HG03196 (cell line): ENCODE results near the gene CD164L2.
"Not testable (repeated sequence)": the region's sequence is repeated elsewhere in the genome, so short reads cannot be mapped to it uniquely, and the experiment has no call there.

ENCODE experiments used
- ATAC-seq: cut with Tn5 transposase; IDR thresholded peaks from one replicate; pipeline ENCODE4 v1.9.1; 2021; ENCODE audit not compliant: unreplicated experiment

The CD164L2 gene

GRCh38 chr1:27383039-27383605, at the start of gene CD164L2:
Gene CD164L2 (minus strand): TSS chr1:27383333. CDS start chr1:27383239, 94 bp downstream.
- ATAC-seq = no peak

- not testable (repeated sequence) for ATAC-seq
Measured at GRCh38 chr1:27432725-27433124, 49.6 kb upstream of the CD164L2 start.

GRCh38 chr1:27431601-27431940, 48.4 kb upstream of the CD164L2 start:
- no peak for ATAC-seq

DNA sequence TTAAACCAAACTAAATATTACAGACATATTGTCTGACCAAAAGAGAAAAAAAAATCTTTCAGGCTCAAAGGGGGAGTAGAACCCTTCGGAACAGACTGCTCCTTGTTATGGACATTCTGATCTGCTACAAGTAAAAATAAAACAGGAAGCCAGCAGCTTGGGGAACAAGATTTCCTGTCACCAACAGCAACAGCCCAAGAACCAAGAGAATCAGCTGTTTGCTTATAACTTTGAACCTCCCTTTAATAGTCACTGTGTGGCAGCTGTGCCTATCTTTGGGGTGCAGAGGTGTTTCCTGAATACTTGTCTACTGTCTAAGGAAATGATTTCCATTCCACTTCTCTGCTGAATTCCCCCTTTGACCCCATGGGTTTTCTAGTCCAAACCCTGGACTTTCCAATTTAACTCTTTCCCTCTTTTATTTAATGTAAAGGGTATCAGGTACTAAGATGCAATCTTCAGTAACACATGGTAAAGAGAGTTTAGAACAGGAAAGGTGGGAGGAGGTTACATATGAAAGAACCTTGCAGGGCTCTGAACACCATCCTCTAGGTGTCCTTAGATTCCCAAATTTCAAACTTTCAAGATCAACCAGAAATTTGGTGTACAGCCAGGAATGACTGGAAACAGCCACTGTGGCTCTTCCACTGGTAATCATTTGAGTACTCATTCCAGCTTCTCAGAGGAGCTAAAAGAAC, 47.9 kb upstream of the CD164L2 start:
- no peak for ATAC-seq

- no peak for ATAC-seq
Measured at GRCh38 chr1:27429029-27429425, 45.9 kb upstream of the CD164L2 start.

DNA sequence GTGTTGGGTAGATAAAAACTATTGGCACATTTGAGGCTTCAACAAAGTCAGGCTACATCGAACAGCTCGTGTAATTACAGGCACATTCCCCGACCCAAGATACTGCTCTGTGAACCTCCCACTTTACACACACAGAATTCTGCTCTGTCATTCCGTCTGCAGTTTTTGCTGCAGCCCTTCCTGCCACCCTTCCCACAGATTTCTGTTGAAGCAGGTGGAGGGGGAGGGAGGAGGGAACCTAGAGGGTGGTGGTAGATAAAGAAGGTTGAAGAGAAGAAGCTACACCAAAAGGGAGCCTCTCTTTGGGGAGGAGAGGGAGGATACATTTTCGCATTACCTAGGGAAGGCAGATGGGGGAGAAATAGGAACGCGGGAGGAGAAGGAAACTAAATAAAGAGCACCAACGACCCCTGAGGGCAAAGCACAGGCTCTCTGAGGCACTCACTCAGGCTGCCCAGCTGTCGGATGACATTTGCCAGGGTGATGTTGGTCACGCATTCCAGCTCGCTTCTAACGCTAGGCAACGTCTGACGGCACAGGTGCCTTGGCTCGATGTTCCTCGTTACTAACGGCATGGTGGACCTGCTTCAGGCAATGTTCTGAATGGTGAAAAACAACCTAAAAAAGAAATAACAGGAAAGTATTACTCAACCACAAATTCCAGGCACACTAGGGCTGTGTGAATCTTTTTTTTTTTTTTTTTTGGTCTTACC, 45.3 kb upstream of the CD164L2 start:
- ATAC-seq = no peak

- no peak for ATAC-seq
Measured at GRCh38 chr1:27427816-27428315, 44.7 kb upstream of the CD164L2 start.

DNA sequence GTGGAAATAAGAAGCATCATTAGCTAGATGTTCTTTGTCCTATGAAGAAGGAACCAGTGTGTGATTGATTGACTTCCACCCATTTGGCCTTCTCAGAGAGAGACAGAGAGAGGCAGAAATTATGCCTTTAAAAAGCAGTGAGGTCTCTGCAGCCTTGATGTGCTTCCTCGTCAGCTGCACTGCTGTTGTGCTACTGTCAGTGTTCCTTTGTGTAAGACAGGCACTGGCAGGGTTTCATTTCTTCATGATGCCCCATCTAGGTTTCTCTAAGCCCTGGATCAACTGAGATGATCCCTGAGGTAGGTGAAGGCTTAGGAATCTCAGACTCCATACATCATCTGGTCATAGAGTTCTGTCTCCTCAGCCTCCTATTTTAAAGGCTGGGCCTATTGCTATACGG, 44.2 kb upstream of the CD164L2 start:
- no peak for ATAC-seq

GRCh38 chr1:27423709-27424108, 40.6 kb upstream of the CD164L2 start:
- no peak for ATAC-seq

- no peak for ATAC-seq
Measured at GRCh38 chr1:27418326-27419185, 35.4 kb upstream of the CD164L2 start.

DNA sequence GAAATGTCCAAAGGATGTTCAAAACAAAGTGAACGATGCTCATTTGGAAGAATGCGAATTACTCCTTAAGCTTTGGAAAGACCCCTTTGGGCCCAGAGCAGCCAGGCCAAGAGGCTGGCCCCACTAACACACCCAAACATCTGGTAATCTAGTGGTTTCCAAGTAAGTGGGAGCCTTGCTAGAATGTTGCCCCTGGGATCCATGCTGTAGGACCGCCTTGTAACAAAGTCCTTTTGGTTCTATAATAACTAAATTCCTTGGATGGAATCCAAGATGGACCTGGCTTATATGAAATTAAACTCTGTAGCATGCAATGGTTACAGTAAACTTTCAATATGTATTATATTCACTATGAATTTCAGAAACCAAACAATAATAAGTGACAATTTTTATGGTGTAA, 34.6 kb upstream of the CD164L2 start:
- ATAC-seq = no peak

DNA sequence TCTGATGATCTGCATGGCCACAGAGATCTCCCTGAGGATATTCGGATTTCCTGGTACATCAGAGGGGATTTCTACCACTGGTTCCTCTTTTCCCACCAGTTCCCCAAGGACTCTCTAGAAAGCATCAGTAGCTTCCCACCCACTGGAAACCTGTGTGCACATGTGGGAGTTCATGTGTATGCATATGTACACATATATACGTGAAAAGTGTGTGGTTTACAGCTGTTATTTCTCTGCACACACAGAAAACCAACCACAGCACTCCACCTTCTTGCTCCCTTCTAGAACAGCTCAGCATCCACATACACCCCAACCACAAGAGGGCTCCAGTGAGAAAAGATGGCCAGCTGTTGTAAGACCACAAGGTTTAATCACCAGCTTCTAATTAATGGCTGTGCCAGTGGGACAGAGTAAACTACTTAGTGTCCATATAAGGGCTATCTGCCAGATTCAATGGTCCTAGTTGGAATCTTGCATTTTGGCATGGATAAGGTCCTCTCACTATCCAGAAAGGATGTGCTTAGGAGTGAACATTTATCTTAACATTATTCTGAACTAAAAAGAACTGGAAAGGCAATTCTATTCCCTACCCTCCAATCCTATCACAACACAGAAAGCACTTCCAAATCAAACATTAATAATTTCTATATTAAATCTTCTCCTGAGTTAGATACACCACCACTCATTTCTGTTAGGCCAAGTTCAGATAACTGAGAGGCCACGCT, 33.4 kb upstream of the CD164L2 start:
- peak; percentile 42 for ATAC-seq

DNA sequence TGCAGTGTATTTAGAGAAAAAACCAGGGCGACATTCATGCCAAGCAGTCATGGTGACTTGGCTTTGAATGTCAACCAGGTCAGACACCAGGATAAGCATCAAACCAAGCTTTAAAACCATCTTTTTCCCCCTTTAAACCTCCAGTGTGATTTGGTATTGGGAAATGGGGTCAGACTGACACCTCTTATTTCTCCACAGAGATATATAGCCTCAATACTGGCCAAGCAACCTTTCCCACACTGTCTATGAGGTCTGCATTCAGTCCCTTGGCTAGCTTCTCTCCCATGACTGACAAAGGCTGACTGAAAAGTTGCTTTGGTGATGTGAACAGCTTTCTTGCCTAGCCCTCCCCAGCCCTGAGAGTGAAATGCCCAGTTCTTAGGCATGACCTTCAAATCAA, 31.0 kb upstream of the CD164L2 start:
- ATAC-seq = no peak

DNA sequence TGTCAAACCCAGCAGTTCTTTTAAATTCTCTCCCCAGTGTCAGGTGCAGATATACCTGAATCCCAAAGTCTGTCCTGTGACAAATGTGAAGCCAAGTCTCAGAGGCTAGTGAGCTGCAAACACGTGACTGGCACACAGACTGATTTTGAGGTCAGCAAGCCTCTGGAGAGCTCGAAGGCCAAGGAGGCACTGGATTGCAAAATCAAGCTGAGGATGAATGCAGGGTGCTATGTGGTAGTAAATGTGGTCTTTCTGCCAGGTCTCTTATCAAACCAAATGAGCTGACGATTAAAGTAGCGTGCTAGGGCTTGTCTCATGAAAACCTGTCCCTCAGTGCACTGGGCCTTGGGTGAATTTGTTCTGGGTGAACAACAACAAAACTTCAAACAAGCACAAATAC, 29.9 kb upstream of the CD164L2 start:
- ATAC-seq = no peak

- no peak for ATAC-seq
Measured at GRCh38 chr1:27412502-27412901, 29.4 kb upstream of the CD164L2 start.

DNA sequence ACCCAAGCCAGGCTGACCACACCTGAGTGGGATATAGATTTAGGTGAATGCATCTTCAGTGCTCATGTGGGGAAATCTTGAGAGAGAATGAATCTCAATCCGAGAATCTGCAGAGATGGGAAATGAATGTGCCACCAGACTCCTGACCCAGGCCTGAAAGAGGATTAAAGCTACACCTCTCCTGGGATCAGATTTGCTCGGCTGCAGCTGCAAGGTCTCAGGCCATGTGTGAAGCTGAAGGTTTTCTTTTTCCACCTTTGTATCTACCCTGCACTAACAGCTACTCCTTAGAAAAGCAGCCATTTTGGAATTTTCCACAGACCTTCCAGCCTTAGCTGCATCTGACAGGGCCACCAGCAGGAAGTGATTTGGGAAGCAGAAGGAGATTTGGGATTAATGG, 27.6 kb upstream of the CD164L2 start:
- ATAC-seq = no peak

- no peak for ATAC-seq
Measured at GRCh38 chr1:27409669-27410068, 26.5 kb upstream of the CD164L2 start.

DNA sequence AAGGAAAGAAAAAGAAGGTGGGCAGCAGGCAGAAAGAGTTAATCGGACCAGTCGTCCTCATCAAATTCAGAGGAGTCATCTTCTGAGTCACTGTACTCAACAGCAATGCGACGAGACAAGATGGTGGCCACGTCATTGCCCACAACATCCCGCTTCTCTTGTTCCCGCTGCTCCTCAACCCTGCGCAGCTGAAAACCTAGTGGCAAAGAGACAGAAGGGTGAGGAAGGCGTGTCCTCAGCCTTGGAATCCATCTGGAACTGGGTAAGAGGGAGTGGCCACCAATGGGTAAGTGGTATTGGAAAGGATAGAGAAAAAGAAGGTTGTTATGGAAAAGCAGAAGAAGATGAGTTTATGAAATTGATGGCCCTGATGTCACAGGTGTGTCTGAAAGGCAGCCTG, 25.0 kb upstream of the CD164L2 start:
- ATAC-seq = no peak

DNA sequence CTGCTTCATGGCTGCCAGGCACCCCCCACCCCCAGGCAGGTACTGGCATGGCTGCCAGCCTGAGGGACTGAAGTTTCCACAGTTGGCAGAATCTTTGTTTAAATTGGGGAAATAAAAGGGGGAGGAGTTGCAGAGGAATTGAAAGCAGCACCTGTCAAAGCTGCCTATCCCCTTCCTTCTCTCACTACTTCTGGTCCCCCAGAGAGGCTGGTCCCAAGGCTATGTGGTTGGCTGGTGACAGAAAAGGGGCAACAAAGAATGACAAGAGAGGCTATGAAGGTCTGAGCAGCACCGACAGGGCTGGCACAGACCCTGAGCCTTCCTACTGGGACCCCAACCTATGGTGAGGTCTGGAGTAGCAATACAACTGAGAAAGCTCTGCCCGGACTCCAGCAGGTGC, 23.7 kb upstream of the CD164L2 start:
- not testable (repeated sequence) for ATAC-seq

DNA sequence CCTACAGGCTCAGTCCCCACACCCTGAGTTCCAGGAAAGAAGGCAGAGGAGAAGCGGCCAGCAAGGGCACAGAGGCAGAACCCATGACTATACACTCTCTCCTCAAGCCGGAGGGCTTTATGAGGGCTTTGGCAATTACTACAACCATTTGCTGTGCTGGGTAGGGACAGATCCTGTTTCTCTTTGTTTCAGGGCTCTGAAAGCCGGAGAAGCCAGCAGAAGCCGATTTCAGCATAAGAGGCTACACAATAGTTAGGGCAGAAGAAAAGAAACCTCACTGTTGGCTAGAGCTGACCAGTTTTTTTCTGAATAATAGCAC, 23.2 kb upstream of the CD164L2 start:
- ATAC-seq = no peak
